DOHH2 (cell line): ENCODE measurements around the gene SNX9.
"Not testable (repeated sequence)": the region's sequence is repeated elsewhere in the genome, so short reads cannot be mapped to it uniquely, and the experiment has no call there.

Source experiments
- H3F3A ChIP-seq: fragments of 200-600 bp; sonication (generic), shearing (Covaris generic); 2 replicates; pipeline ENCODE4 v1.6.0; 2016; ENCODE audit warnings: antibody characterized with exemption, mild to moderate bottlenecking; ENCODE audit not compliant: control insufficient read depth, insufficient read depth
- H3K27ac ChIP-seq: fragments of 200-600 bp; sonication (generic); 2 replicates; pipeline ENCODE4 v1.5.1; 2014; ENCODE audit warnings: low read depth, mild to moderate bottlenecking, low read length, moderate library complexity
- H3K27me3 ChIP-seq: fragments of 200-600 bp; sonication (generic); 2 replicates; pipeline ENCODE4 v1.6.1; 2014; ENCODE audit warnings: mild to moderate bottlenecking, low read length, mixed read lengths; ENCODE audit not compliant: control insufficient read depth
- H3K36me3 ChIP-seq: fragments of 200-600 bp; sonication (generic); 2 replicates; pipeline ENCODE4 v1.6.1; 2014; ENCODE audit warnings: mild to moderate bottlenecking, low read length, moderate library complexity, mixed read lengths; ENCODE audit not compliant: control insufficient read depth
- H3K4me1 ChIP-seq: fragments of 200-600 bp; sonication (generic); 2 replicates; pipeline ENCODE4 v1.6.1; 2014; ENCODE audit warnings: mild to moderate bottlenecking, low read length, mixed read lengths; ENCODE audit not compliant: control insufficient read depth
- H3K4me2 ChIP-seq: fragments of 200-600 bp; sonication (generic); 2 replicates; pipeline ENCODE4 v1.6.0; 2014; ENCODE audit warnings: mild to moderate bottlenecking, low read length, moderate library complexity
- H3K4me3 ChIP-seq: fragments of 200-600 bp; sonication (generic); 2 replicates; pipeline ENCODE4 v1.5.1; 2014; ENCODE audit warnings: mild to moderate bottlenecking, low read length, mixed read lengths
- H3K79me2 ChIP-seq: fragments of 200-600 bp; sonication (generic); 2 replicates; pipeline ENCODE4 v1.6.1; 2014; ENCODE audit warnings: mild to moderate bottlenecking, low read length, mixed read lengths; ENCODE audit not compliant: control insufficient read depth
- H3K9me2 ChIP-seq: fragments of 200-600 bp; sonication (generic); replicated peaks from 2 replicates; pipeline ENCODE4 v1.6.1; 2014; ENCODE audit warnings: mild to moderate bottlenecking, low read length, mixed read lengths; ENCODE audit not compliant: control insufficient read depth
- H3K9me3 ChIP-seq: fragments of 200-600 bp; sonication (generic); 2 replicates; pipeline ENCODE4 v1.6.1; 2014; ENCODE audit warnings: antibody characterized with exemption, low read length, mixed read lengths; ENCODE audit not compliant: control insufficient read depth, insufficient read depth
- H4K20me1 ChIP-seq: fragments of 200-600 bp; sonication (generic); 2 replicates; pipeline ENCODE4 v1.6.0; 2014; ENCODE audit warnings: low read depth, mild to moderate bottlenecking, antibody characterized with exemption, low read length, moderate library complexity; ENCODE audit not compliant: control insufficient read depth, insufficient read depth
- CTCF ChIP-seq: fragments of 200-600 bp; sonication (generic); IDR thresholded peaks from one replicate; pipeline ENCODE4 v1.5.1; 2014; ENCODE audit warnings: antibody characterized with exemption, mild to moderate bottlenecking, low read depth, low read length; ENCODE audit not compliant: poor library complexity, severe bottlenecking
- EZH2phosphoT487 ChIP-seq: fragments of 200-600 bp; sonication (generic); IDR thresholded peaks from 2 replicates; pipeline ENCODE4 v1.6.1; 2017; ENCODE audit warnings: borderline replicate concordance, mild to moderate bottlenecking, antibody characterized with exemption, low read length, moderate library complexity, mixed read lengths

SNX9 gene

GRCh38 chr6:157965387-157965786, 142.3 kb downstream of the SNX9 start:
- Histone ChIP-seq H3K4me3 (no peak overlapping the region), H3K9me2 (no peaks in the 10 kb centered on the region), H3K4me1 (no peaks in the 10 kb centered on the region), H3K36me3 (no peaks in the 10 kb centered on the region), H4K20me1 (no peaks in the 10 kb centered on the region), H3F3A (no peaks in the 10 kb centered on the region), H3K27ac (no peak overlapping the region), H3K27me3 (no peaks in the 10 kb centered on the region; the same call in 1 of the 2 replicates), H3K4me2 (no peak overlapping the region), H3K9me3 (no peaks in the 10 kb centered on the region), H3K79me2 (no peaks in the 10 kb centered on the region)
- TF ChIP-seq EZH2phosphoT487 (no peak), CTCF (no peak)

GRCh38 chr6:157966589-157966977, 143.5 kb downstream of the SNX9 start:
- Histone ChIP-seq H3F3A (no peaks in the 10 kb centered on the region), H3K9me2 (no peaks in the 10 kb centered on the region), H3K27ac (no peak overlapping the region), H3K36me3 (no peaks in the 10 kb centered on the region), H3K4me3 (no peak overlapping the region), H3K27me3 (peaks cover 4% of the 10 kb centered on the region), H4K20me1 (no peaks in the 10 kb centered on the region), H3K4me2 (no peak overlapping the region), H3K79me2 (no peaks in the 10 kb centered on the region), H3K4me1 (no peaks in the 10 kb centered on the region), H3K9me3 (no peaks in the 10 kb centered on the region)
- no peak for TF ChIP-seq CTCF
- TF ChIP-seq EZH2phosphoT487: no peak

- peaks cover 6% of the 10 kb centered on the region for H3K27me3 ChIP-seq
- no peaks in the 10 kb centered on the region for H4K20me1 ChIP-seq
- H3K4me1 ChIP-seq: no peaks in the 10 kb centered on the region
- no peak for TF ChIP-seq EZH2phosphoT487
- TF ChIP-seq CTCF: no peak
- H3K79me2 ChIP-seq: no peaks in the 10 kb centered on the region
- no peaks in the 10 kb centered on the region for H3K9me3 ChIP-seq
- no peak overlapping the region for H3K27ac ChIP-seq
- no peak overlapping the region for H3K4me3 ChIP-seq
- no peaks in the 10 kb centered on the region for H3K9me2 ChIP-seq
- no peaks in the 10 kb centered on the region for H3K36me3 ChIP-seq
- H3K4me2 ChIP-seq: no peak overlapping the region
- H3F3A ChIP-seq: no peaks in the 10 kb centered on the region
Measured at GRCh38 chr6:157967020-157967419, 144.0 kb downstream of the SNX9 start.

GRCh38 chr6:157967486-157967885, 144.4 kb downstream of the SNX9 start:
- Histone ChIP-seq H3K27me3 (peaks cover 6% of the 10 kb centered on the region), H3K4me2 (no peak overlapping the region), H3F3A (no peaks in the 10 kb centered on the region), H3K4me1 (no peaks in the 10 kb centered on the region), H3K79me2 (no peaks in the 10 kb centered on the region), H3K36me3 (no peaks in the 10 kb centered on the region), H4K20me1 (no peaks in the 10 kb centered on the region), H3K27ac (no peak overlapping the region), H3K4me3 (no peak overlapping the region), H3K9me3 (no peaks in the 10 kb centered on the region), H3K9me2 (no peaks in the 10 kb centered on the region)
- TF ChIP-seq EZH2phosphoT487 (no peak), CTCF (no peak)

- not testable (repeated sequence) for H3K79me2 ChIP-seq, H3K9me3 ChIP-seq, H3K27me3 ChIP-seq, H4K20me1 ChIP-seq, H3K4me3 ChIP-seq, H3K36me3 ChIP-seq, H3K4me1 ChIP-seq, H3F3A ChIP-seq, H3K4me2 ChIP-seq, H3K9me2 ChIP-seq, H3K27ac ChIP-seq
Measured at GRCh38 chr6:157972177-157972576, 149.1 kb downstream of the SNX9 start.
